Prostate gland (tissue), 2 donors: ENCODE results near the gene NIT2.

Experiments used
- CTCF ChIP-seq, 4 experiments: fragments of 200-600 bp in 2 of 4; fragments of 450-650 bp in 2 of 4; sonication (generic) in 2 of 4; IDR thresholded peaks; 1 replicate in 3 of 4; 2 replicates in 1 of 4; pipeline ENCODE4 v1.5.1; 2016 to 2019; ENCODE audit warnings: antibody characterized with exemption in 4 of 4, mild to moderate bottlenecking in 2 of 4, moderate library complexity in 2 of 4
- POLR2A ChIP-seq: fragments of 450-650 bp; IDR thresholded peaks from one replicate; pipeline ENCODE4 v1.6.1; 2016; ENCODE audit warnings: antibody characterized with exemption, mild to moderate bottlenecking
- POLR2AphosphoS5 ChIP-seq: sonication (generic); formaldehyde crosslinking; IDR thresholded peaks from one replicate; pipeline ENCODE4 v1.6.1; 2017; ENCODE audit warnings: antibody characterized with exemption

GRCh38 chr3:100311011-100311410 lies 23.5 kb upstream of the NIT2 start:
- TF ChIP-seq CTCF (IDR thresholded peaks at IDR 0.05) (no peak), POLR2A (no peak), POLR2AphosphoS5 (no peak)
